ENCODE results near the gene PDZD4.

Gene PDZD4

DNA sequence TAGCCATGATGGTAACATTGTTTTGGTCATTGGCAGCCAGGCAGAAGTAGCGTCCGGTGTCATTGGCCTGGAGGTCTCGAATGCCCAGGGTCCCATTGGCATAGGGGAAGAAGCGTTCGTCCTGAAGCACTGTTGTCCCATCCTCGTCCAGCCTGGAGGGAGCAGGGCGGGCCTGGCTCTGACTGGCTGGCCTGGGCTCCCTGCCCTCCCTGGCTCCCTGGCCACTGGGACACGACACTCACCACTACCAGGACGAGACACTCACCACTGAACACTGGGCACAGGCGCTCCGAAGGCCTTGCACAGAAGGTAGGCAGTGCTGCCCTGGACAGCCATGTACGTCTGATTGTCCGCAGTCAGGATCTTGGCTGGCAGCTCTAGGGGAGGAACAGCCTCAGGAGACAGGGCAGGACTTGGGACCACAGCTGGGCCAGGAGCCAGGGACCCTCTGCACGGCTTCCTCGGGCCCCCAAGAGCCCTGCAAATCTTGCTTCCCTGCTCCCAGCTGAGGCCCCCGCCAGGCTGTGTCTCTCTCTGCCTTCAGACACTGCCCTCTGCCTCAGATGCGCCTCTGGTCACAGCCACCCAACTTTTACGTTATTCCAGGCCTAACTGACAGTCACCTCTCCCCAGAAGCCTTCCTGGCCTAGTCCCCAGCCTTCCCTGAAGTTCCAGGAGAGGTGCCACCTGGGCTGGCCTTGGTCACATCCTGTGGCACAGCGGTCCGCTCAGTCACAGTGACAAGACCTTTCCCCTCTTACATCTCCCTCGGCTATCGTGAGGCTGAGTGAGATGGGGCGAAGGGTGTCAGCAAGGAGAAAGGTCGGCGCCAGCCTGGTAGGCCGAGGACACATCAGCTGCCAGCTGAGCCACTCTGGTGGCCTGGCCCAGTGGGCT lies 38.5 kb upstream of the PDZD4 start:
- in situ Hi-C loops (cut with HindIII; ENCODE audit: low sequenced_read_pairs) = no loop called here

DNA sequence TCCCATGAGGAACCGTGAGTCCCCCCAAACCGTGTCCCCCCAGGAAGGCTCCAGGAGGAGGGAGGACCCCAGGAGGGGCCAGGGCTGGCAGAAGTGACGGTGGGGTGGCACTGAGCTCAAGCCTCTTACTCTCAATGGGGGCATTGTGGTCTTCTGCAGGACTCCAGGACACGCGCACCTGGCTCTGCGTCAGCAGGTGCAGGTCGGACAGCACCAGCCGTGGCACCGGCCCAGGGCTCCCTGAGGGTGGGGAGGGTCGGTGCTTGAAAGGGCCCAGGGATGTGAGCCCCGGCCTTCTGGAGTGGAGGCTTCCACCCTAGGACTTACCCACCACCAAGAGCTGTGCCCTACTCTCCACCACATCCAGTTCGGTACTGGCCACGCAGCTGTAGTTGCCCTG lies 37.3 kb upstream of the PDZD4 start:
- in situ Hi-C loops (cut with HindIII; ENCODE audit: low sequenced_read_pairs) = no loop called here

DNA sequence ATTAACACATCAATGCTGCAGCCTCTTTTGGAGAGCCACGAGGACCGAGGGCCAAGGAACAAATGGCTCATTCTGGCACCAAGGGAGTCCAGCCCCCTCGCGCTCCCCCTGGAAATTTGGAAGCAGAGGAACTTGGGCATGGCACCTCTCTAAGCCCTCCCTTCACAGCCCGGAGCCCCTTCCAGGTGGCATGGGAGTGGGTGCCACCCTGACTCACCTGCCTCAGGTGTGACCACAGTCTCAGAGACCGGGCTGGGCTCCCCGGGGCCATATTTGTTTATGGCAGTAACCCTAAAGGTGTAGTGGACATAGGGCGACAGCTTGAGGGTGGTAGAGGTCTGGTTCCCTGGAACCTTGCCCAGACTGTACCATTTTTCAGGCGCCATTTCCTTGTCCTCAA lies 36.8 kb upstream of the PDZD4 start:
- in situ Hi-C loops (cut with HindIII; ENCODE audit: low sequenced_read_pairs) = no loop called here

DNA sequence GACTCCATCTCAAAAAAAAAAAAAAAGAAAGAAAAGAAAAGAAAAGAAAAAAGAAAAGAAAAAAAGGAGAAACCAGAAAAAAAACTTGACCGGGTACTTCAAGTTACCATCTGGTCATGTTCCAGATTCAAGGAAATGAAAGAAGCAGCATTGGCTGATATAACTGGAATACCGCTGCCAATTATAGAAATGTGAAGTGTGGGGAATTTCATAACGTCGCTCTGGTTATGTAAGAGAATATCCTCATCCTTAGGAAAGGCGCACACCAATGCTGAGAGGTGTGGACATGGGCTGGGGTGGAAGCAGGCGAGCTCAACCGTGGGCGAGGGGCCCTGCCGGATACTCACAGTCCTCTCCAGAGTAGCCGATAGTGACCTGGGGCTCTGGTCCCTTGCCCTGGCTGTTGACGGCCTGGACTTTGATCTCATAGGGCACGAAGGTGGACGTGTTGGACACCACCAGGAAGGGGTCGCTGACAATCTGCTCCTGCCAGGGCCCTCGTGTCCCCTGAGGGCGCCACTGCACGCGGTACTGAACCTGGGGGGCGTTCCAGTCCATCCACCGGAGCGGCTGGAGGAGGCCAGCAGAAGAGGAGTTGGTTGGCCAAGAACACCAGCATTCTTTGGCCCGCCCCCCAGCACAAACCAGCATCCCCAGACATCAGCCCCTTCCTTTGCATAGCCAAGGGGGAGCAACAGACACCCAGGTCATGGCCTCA lies 36.1 kb upstream of the PDZD4 start:
- in situ Hi-C loops (cut with HindIII; ENCODE audit: low sequenced_read_pairs) = no loop called here

DNA sequence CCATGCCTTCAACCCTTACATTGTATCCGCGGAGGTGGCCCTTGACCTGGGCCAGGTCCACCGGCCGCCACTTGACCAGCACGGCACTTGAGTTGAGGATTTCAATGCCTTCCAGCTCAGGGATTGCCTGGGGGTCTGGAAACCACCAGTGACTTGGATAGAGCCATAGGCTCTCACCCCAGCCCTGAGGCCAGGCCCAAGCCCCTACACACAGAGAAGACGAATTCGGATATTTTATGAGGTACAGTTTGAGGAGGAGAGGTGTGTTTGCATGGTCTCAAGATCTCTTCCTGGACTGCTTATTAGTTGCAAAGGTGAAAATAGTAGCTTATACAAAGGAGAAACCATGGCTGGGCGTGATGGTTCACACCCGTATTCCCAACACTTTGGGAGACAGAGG lies 35.3 kb upstream of the PDZD4 start:
- in situ Hi-C loops (cut with HindIII; ENCODE audit: low sequenced_read_pairs) = no loop called here

DNA sequence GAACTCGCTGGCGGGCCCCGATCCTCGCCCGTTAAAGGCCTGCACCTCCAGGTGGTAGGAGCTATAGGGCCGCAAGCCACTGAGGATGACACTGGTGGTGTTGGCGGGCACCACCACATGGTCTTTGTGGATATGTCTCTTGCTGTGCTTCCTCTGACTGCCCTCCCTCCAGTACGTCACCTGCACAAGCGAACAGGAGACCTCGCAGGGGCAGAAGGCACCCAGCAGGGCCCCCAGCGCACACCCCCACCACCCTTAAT lies 34.9 kb upstream of the PDZD4 start:
- in situ Hi-C loops (cut with HindIII; ENCODE audit: low sequenced_read_pairs) = no loop called here

DNA sequence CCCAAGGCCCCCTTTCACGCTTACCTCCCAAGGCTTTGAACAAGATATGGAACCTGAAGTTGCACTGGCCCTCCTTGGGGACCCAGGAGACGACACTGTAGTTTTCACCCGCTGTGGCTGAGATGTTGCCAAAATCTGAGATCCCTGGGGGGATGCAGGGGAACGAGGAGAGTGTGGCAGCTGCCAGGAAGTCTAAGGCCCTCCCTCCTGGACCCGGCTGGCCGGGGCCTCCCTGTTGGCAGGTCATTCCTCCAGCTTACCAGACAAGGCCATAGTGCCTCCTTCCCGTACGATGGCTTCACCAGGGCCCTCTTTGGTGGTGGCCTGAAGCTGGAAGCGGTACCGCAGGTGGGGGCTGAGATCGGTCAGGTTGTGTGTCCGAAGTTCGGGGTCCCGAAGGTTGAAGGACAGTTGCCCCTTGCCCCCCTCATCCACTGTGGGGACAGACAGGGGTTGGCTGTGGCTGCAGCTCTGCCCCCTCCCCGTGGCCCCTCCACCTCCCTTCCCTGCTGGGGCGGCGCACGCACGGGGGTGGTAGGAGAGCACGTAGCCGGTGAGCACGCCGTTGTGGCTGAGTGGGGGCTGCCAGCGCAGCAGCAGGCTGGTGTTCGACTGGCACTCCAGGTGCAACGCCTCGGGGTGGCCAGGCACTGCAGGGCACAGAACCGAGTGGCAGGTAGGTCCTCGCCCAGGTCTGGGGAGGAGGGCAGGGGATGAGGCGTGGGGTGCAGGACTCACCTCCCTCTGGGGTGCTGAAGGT lies 34.4 kb upstream of the PDZD4 start:
- in situ Hi-C loops (cut with HindIII; ENCODE audit: low sequenced_read_pairs) = no loop called here

DNA sequence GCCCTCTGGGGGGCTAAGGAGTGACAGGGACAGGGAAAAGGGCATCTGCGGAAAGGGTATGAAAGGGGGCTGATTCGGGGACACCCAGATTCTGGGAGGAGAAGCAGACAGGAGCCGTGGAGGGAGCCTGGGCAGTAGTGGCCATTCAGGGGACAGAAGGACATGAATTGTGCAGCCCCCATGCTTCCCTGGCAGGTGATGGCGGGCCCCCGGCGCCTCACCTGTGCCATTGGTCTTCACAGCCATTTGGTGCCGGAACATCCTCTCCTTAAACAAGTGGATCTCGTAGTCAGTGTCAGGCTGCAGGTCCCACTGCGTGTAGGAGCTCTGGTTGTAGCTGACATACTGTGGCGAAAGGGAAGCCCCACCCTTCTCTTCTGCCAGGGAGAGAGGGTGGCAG lies 33.8 kb upstream of the PDZD4 start:
- in situ Hi-C loops (cut with HindIII; ENCODE audit: low sequenced_read_pairs) = no loop called here

DNA sequence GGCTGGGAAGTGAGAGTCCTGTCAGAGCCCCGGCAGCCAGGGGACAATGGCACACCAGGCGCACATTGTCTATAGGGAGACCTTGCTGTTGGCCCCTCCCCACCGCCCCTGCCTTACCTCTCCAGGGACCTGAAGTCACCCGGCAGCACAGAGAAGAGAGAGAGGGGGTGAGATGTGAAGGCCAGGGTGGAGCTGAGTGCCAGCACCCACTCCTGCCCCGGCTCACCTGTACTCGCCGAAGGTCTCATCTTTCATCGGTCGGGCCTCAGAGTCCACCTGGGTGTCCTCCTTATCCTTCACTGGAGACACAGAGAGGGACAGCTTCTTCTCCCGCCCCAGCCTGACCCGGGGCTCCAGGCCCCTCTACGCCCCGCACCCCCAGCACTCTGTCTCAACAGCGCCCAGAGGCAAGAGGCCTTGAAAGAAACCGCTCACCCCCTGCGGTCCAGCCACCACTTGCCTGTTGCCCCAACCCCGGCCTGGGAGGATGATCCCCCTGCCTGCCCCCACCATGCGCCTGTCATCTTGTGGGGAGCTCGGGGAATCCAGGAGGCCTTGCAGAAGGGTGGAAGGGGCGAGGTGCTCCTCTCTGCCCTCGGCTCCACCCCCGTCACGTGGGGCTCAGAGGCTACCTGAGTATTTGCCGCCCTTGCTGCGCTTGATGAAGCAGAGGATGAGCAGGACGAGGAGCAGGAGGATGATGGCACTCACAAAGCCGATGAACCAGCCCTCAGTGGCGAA lies 33.1 kb upstream of the PDZD4 start:
- in situ Hi-C loops (cut with HindIII; ENCODE audit: low sequenced_read_pairs) = no loop called here

DNA sequence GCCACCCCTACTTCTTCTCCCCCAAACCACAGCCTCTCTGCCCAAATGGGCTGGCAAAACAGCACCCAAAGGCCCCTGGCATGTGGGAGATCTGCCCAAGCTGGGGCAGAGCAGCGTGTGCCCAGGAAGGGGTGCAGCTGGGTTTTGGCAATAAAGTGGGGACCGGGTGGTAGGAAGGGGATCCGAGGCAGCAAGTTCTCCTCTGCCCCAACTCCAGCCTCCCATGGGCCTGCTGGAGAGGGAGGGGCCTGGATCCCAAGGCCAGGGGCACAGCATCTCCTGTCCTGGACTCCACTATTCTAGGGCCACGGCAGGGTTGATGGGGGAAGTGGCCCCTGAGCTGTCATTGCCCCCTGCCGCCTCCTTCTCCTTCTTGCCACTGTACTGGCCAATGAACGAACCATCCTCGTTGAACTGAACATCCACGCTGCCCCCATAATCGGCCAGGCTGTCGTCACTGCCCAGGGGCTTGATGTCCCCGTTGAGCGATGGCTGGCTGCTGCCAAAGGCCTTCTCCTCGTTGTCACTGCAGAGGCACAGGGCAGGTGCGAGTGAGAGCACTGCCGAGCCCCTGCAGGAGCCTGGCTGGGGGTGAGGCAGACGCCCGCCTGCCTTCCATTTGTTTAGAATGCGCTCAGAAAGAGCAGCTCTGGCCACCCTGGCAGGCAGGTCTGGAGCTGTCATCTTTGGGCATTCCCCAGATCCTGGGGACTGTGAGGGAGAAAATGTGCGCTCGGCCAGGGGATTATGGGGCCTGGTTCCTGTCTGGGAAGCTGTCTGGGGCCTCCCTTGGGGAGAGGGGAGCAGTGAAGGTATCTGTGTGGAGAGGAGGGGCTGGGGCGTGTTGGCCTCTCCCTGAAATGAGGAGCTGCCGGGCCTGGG lies 32.3 kb upstream of the PDZD4 start:
- in situ Hi-C loops (cut with HindIII; ENCODE audit: low sequenced_read_pairs) = no loop called here

DNA sequence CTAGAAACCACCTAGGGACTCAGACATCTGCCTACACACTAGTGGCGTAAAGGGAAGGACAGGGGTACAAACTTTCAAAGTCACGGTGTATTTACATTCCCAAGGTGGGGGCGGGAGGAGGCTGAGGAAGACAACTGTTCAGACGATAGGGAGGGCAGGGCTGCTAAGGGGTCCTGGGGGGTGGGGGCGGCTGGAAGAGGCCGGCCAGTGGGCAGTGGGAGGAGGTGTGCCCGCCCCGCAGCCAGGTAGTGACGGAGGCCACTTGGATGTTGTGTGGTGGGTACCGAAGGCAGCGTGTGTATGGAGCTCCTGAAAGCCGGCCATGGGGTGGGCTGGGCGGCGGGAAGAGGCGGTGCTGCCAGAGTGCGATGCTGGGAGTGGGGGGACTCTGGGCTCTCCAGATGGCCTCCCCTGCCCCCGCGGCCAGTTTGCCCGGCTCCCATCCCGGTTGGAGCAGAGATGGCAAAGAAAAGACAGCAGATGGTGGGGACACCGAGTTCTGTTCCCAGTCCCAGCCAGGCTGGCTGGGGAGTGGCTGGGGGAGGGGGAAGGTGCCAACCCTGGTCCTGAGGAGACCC lies 31.5 kb upstream of the PDZD4 start:
- in situ Hi-C loops (cut with HindIII; ENCODE audit: low sequenced_read_pairs) = no loop called here

DNA sequence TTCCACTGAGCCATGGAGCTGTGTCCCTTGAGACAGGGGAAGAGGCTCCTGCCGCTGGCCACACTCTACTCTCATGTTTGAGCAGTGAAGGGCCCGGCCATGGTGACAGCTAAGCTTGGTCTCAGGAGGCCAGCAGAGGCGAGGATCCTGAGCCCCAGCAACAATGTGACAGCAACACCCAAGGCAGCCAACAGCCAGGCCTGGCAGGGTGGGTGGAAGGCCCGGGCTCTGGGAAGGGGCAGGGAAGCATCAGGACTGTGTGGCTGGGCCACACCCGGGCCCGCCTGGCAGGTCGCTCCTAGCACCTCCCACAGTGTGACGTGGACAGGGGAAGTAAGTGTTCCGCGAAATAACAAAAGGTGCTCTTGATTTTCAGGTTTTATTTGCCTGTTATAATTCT lies 30.8 kb upstream of the PDZD4 start:
- in situ Hi-C loops (cut with HindIII; ENCODE audit: low sequenced_read_pairs) = no loop called here

DNA sequence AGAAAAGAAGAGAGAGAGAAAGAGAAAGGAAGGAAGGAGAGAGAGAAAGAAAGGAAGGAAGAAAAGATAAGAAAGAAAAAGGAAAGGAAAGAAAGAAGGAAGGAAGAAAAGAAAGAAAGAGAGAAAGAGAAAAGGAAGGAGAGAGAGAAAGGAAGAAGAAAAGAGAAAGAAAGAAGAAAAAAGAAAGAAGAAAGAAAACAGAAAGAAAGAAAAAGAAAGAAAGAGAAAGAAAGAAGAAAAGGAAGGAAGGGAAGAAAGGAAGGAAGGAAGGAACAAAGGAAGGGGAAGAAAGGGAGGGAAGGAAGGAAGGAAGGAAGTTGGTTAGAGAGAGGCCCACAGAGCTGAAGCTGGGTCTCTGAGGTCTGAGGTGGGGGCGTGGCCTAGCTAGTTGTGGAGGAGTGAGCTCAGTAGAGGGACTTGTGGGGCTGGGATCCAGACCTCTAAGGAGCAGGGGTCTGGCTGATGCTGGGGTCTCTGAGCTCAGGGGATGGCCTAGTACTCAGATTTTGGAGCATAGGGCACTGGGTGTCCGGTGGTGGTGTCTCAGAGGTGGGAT lies 27.1 kb upstream of the PDZD4 start:
- in situ Hi-C loops (cut with HindIII; ENCODE audit: low sequenced_read_pairs) = no loop called here

DNA sequence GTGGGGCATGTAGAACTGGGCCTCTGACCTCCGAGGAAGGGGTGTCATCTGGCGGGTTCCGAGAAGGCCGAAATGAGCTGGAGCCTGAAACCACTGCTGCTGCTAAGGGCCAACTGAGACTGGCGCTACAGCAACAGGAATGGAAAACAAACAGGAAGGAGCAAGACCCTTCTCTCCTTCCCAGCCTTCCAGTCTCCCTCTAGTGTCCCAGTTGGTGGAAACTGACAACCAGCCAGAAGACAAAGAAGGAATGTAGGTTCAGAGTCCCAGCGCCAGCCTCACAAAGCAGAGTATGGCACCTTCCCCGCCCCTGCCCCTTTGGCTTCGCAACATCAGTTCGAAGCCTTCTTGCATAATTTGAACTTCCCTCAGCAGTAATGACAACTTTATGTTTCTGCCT lies 24.4 kb upstream of the PDZD4 start:
- in situ Hi-C loops (cut with HindIII; ENCODE audit: low sequenced_read_pairs) = no loop called here

DNA sequence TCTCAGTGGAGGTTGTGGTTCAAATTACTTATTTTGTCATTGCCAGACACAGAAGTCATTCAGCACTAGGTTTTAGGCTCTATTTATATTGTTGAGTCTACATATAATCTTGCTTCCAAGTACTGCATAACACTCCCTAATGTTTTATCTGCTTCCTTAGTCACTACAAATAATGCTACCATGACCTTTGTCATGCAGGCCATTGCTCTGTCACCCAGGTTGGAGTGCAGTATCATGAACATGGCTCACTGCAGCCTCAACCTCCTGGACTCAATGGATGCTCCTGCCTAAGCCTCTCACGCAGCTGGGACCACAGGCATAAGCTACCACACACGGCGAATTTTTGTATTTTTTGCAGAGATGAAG lies 23.5 kb upstream of the PDZD4 start:
- in situ Hi-C loops (cut with HindIII; ENCODE audit: low sequenced_read_pairs) = no loop called here

DNA sequence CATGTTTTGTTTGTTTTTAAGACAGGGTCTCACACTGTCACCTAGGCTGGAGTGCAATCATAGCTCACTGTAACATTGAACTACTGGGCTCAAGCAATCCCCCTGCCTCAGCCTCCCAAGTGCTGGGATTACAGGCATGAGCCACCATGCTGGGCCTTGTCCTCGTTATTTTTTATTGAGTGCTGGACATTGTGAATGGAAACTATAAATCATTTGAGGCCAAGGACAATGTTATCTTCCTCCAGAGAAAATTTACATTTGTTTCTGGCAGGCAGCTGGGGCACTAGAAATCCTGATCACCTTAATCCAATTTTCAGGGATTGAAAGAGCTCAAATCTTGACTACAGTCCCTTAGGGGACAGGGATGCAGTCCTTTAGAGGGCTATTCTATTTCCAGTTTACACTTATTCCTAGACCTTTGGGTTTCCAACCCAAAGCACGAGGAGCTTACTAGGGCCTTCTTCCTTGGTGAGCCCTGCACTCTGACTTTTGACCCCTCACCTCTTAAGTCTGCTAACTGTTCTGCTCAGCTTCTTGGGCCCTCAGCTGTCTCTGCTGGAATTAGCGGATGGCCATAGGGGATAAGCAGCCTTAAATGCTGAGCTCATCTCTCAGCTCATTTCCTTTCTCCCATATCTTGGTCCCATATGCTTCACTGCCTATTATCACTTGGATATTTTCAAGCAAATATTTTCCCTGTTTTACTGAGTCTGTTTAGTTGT lies 23.0 kb upstream of the PDZD4 start:
- in situ Hi-C loops (cut with HindIII; ENCODE audit: low sequenced_read_pairs) = no loop called here

DNA sequence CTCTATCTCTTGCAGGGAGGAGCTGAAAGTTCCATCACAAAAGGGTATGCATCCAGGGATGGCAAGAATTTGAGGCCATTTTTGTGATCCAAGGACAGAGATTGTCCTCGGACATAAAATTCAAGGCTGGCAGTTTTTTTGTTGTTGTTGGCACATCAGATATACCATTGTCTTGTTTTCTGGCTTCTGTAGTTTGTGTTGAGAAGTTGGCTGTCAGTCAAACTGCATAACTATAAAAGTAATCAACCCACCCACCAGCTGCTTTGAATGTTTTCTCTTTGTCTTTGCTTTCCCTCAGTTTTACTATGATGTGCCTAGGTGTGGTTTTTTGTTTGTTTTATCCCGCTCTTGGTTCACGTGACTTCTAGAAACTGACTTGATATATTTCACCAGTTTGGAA lies 21.6 kb upstream of the PDZD4 start:
- in situ Hi-C loops (cut with HindIII; ENCODE audit: low sequenced_read_pairs) = no loop called here

DNA sequence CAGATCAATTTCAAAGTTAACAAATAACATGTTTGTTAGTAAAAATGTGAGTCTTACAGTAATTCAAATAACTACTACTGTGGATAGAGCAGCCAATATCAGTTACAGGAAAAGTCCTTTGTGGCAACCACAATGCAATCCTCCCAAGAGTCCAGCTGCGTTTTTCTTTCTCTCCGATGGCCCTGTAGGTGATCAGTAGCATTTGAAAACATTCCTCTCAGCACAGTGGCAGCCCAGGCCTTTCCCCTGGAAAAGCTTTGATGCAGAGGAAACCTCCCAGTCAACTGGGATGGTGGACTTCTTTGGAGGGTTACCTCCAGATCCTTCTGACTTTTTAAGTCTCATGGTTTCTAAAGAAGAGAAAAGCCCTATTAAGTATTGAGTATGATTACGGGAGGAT lies 18.0 kb upstream of the PDZD4 start:
- in situ Hi-C loops (cut with HindIII; ENCODE audit: low sequenced_read_pairs) = no loop called here

DNA sequence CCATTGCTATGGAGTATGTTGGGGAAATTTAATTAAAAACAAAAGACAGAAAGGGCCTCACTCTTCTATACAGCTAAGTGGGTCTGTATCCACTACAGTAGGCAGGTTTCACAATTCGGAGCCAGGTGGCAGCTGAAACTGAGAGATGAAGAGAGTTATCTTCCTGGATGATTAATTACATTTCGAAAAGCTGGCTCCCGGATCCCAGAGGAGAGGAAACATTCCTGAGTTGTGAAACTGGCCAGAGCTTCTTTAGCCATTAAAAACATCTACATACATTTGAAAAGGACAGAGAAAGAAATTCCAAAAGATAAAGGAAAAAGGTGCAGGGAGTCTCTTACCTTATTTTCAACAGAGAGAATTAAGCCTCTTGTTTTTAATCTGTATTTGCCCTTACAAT lies 15.5 kb upstream of the PDZD4 start:
- in situ Hi-C loops (cut with HindIII; ENCODE audit: low sequenced_read_pairs) = no loop called here
